Mucosa of stomach (tissue), 1 donor: ENCODE measurements around the gene PRKAR1B.

Experiments
- H3K27me3 ChIP-seq: one replicate; pipeline ENCODE4 v1.7.0; 2013; ENCODE audit warnings: mild to moderate bottlenecking, low read length; ENCODE audit not compliant: control insufficient read depth, insufficient read depth
- H3K36me3 ChIP-seq: one replicate; pipeline ENCODE4 v1.7.0; 2013; ENCODE audit warnings: low read length; ENCODE audit not compliant: control insufficient read depth, insufficient read depth
- H3K4me1 ChIP-seq: one replicate; pipeline ENCODE4 v1.7.0; 2013; ENCODE audit warnings: mild to moderate bottlenecking, low read length; ENCODE audit not compliant: control insufficient read depth, insufficient read depth
- H3K4me3 ChIP-seq: one replicate; pipeline ENCODE4 v1.7.0; 2013; ENCODE audit warnings: low read length
- H3K9ac ChIP-seq: one replicate; pipeline ENCODE4 v1.7.0; 2013; ENCODE audit warnings: mild to moderate bottlenecking, low read length, moderate library complexity
- H3K9me3 ChIP-seq: one replicate; pipeline ENCODE4 v1.7.0; 2013; ENCODE audit warnings: mild to moderate bottlenecking, low read length, moderate library complexity; ENCODE audit not compliant: control insufficient read depth
- donor health status: Pancreatic carcinoma.

PRKAR1B gene

GRCh38 chr7:727104-727805 lies at the start of gene PRKAR1B:
Gene PRKAR1B (minus strand): TSS chr7:727281. CDS start chr7:711505, 15,776 bp downstream.
- Histone ChIP-seq H3K4me1 (peaks cover 29% of the 10 kb centered on the region), H3K4me3 (peak within 1 kb of the TSS; percentile 63), H3K27me3 (no peaks in the 10 kb centered on the region), H3K9ac (peak within 1 kb of the TSS; percentile 47), H3K9me3 (no peaks in the 10 kb centered on the region), H3K36me3 (no peaks in the 10 kb centered on the region)

GRCh38 chr7:776381-776780 lies 49.3 kb upstream of the PRKAR1B start:
- Histone ChIP-seq H3K9ac (no peak overlapping the region), H3K4me1 (peaks cover 8% of the 10 kb centered on the region), H3K27me3 (no peaks in the 10 kb centered on the region), H3K36me3 (no peaks in the 10 kb centered on the region), H3K9me3 (no peaks in the 10 kb centered on the region), H3K4me3 (no peak overlapping the region)

- peaks cover 20% of the 10 kb centered on the region for H3K4me1 ChIP-seq
- H3K36me3 ChIP-seq, result no peaks in the 10 kb centered on the region
- H3K9me3 ChIP-seq, result no peaks in the 10 kb centered on the region
- H3K9ac ChIP-seq, result no peak overlapping the region
- no peak overlapping the region for H3K4me3 ChIP-seq
- no peaks in the 10 kb centered on the region for H3K27me3 ChIP-seq
Measured at GRCh38 chr7:774161-775109, 47.4 kb upstream of the PRKAR1B start.

- Histone ChIP-seq H3K36me3 (no peaks in the 10 kb centered on the region), H3K4me3 (no peak overlapping the region), H3K4me1 (peaks cover 28% of the 10 kb centered on the region), H3K27me3 (no peaks in the 10 kb centered on the region), H3K9ac (no peak overlapping the region), H3K9me3 (no peaks in the 10 kb centered on the region)
Measured at GRCh38 chr7:773622-773915, 46.5 kb upstream of the PRKAR1B start.

- Histone ChIP-seq H3K4me3 (no peak overlapping the region), H3K4me1 (peaks cover 31% of the 10 kb centered on the region), H3K27me3 (no peaks in the 10 kb centered on the region), H3K36me3 (no peaks in the 10 kb centered on the region), H3K9me3 (no peaks in the 10 kb centered on the region), H3K9ac (no peak overlapping the region)
Measured at GRCh38 chr7:772861-773621, 46.0 kb upstream of the PRKAR1B start.

- H3K4me1 ChIP-seq, result peaks cover 31% of the 10 kb centered on the region
- H3K36me3 ChIP-seq, result no peaks in the 10 kb centered on the region
- H3K9me3 ChIP-seq, result no peaks in the 10 kb centered on the region
- no peak overlapping the region for H3K9ac ChIP-seq
- H3K27me3 ChIP-seq, result no peaks in the 10 kb centered on the region
- no peak overlapping the region for H3K4me3 ChIP-seq
Measured at GRCh38 chr7:772392-772791, 45.3 kb upstream of the PRKAR1B start.

GRCh38 chr7:772005-772294 lies 44.9 kb upstream of the PRKAR1B start:
- no peaks in the 10 kb centered on the region for H3K27me3 ChIP-seq
- H3K4me3 ChIP-seq, result no peak overlapping the region
- H3K9me3 ChIP-seq, result no peaks in the 10 kb centered on the region
- H3K4me1 ChIP-seq, result peaks cover 31% of the 10 kb centered on the region
- no peaks in the 10 kb centered on the region for H3K36me3 ChIP-seq
- no peak overlapping the region for H3K9ac ChIP-seq

- Histone ChIP-seq H3K4me3 (no peak overlapping the region), H3K9me3 (no peaks in the 10 kb centered on the region), H3K36me3 (no peaks in the 10 kb centered on the region), H3K27me3 (no peaks in the 10 kb centered on the region), H3K4me1 (peaks cover 31% of the 10 kb centered on the region), H3K9ac (no peak overlapping the region)
Measured at GRCh38 chr7:771234-772004, 44.3 kb upstream of the PRKAR1B start.

GRCh38 chr7:770741-771166 lies 43.7 kb upstream of the PRKAR1B start:
- Histone ChIP-seq H3K36me3 (no peaks in the 10 kb centered on the region), H3K4me1 (peaks cover 31% of the 10 kb centered on the region), H3K4me3 (no peak overlapping the region)

GRCh38 chr7:770336-770735 lies 43.3 kb upstream of the PRKAR1B start:
- Histone ChIP-seq H3K9ac (no peak overlapping the region), H3K4me3 (no peak overlapping the region), H3K27me3 (no peaks in the 10 kb centered on the region), H3K36me3 (no peaks in the 10 kb centered on the region), H3K9me3 (no peaks in the 10 kb centered on the region), H3K4me1 (peaks cover 31% of the 10 kb centered on the region)

More at GRCh38 chr7:770741-771166, 43.7 kb upstream of the PRKAR1B start:
- H3K27me3 ChIP-seq, result no peaks in the 10 kb centered on the region
- H3K9ac ChIP-seq, result no peak overlapping the region
- H3K9me3 ChIP-seq, result no peaks in the 10 kb centered on the region

- no peak overlapping the region for H3K9ac ChIP-seq
- no peak overlapping the region for H3K4me3 ChIP-seq
- H3K36me3 ChIP-seq, result peaks cover 3% of the 10 kb centered on the region
Measured at GRCh38 chr7:768881-769504, 41.9 kb upstream of the PRKAR1B start.

More at GRCh38 chr7:768881-769504, 41.9 kb upstream of the PRKAR1B start:
- Histone ChIP-seq H3K9me3 (no peaks in the 10 kb centered on the region), H3K4me1 (peaks cover 31% of the 10 kb centered on the region), H3K27me3 (no peaks in the 10 kb centered on the region)
